Stimulated activated CD4-positive, alpha-beta T cell treated with anti-CD3 and anti-CD28 coated beads, Interleukin-1b, Interleukin-23, amount 100 ng/mL, for 48 hours (primary cell): ENCODE data around the gene TOP2A.
"Not testable (repeated sequence)": the region's sequence is repeated elsewhere in the genome, so short reads cannot be mapped to it uniquely, and the experiment has no call there.

ENCODE experiments used
- DNase-seq: peaks from one replicate; pipeline ENCODE4 v3.0.0-alpha.2; 2020

The TOP2A gene

DNA sequence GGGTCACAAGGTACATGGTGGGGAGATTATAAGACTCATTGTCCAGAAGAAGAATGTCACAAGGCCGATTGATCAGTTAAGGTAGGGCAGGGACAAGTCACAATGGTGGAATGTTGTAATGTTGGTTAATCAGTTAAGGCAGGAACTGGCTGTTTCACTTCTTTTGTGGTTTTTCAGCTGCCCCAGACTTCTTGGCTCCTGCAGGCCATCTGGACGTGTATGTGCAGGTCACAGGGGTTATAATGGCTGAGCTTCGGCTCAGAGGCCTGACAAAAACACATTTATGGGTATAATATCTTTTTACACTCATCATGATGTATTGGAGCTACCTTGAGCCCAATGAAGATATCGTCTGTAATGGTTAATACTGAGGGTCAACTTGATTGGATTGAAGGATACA, 45.1 kb downstream of the TOP2A start:
- not testable (repeated sequence) for DNase-seq

DNA sequence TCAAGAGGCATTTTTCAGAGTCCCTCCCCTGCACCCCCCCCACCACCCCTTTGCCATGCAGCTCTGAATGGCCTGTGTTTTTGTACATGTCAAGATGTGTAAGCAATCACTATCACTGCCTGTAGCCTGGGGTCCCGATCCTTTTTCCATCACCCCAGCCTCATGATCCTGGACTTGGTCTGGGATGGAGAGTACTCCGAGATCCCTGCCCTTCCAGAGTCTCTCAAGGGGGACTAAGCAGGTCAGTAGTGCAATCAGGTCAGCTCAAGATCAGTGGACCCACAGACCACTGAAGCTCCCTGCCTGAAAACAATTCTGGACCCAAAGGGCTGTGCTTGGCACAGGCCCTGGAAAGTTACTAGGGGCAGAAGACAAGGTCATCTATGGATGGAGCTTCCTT, 45.7 kb downstream of the TOP2A start:
- no peak for DNase-seq

DNA sequence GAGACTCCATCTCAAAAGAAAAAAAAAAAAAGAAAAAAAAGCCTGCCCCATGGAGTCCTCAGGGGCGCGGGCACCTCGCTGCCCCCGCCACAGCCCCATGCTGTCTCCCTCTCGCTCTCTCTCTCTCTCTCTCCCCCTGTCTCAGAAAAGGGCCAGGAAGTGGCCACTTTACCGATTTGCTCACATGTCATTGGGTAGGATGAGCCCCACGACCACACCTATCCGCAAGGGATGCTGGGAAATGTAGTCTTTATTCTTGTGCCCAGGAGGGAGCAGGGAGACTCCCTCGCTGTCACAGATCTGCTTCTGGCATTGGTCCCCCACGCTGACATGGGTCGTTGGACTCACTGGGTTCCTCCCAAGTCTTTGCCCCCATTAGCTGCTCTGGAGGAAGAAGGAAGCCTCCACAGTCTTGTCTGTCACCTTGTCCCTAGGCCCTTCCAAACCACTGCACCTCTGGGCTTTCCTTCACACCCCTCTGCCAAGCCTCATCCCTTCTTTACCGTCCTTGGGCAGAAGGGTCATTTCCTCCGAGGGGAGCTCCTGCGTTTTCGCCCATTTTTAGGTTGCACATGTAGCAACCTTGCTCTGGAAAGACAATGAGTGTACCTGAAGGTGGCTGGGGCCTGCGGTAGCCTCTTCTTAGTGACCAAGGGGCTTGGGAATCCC, 46.3 kb downstream of the TOP2A start:
- peak; percentile 35 for DNase-seq

DNA sequence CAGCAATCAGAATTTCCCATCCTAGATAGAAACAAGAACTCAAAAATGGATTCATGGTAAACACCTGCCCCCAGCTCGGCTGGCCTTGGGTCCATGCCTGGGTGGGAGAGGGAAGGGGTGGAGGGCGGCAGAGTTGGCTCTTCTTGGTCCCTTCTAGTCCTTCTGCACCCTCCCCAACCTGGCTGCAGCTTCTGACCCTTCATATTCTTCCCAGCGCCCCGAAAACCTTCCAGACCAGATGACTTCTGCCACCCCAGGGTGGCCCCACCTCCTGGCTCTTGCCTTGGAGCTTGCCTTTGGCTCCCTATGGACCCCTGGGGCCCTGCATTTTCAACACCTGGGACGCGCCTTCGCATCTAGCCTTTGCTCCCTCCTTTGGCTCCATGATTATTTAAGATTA, 47.8 kb downstream of the TOP2A start:
- no peak for DNase-seq

DNA sequence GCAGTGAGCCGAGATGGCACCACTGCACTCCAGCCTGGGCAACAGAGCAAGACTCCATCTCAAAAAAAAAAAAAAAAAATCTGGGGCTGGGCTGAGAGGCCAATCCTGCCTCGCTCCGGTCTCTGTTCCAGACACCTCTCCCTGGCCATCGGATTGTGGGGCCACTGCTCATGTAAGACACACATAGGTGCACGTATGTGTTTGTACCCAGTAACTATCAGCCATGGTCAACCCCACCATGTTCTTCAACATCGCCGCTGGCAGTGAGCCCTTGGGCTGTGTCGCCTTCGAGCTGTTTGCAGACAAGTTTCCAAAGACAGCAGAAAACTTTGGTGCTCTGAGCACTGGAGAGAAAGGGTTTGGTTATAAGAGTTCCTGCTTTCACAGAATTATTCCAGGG, 50.0 kb downstream of the TOP2A start:
- not testable (repeated sequence) for DNase-seq

DNA sequence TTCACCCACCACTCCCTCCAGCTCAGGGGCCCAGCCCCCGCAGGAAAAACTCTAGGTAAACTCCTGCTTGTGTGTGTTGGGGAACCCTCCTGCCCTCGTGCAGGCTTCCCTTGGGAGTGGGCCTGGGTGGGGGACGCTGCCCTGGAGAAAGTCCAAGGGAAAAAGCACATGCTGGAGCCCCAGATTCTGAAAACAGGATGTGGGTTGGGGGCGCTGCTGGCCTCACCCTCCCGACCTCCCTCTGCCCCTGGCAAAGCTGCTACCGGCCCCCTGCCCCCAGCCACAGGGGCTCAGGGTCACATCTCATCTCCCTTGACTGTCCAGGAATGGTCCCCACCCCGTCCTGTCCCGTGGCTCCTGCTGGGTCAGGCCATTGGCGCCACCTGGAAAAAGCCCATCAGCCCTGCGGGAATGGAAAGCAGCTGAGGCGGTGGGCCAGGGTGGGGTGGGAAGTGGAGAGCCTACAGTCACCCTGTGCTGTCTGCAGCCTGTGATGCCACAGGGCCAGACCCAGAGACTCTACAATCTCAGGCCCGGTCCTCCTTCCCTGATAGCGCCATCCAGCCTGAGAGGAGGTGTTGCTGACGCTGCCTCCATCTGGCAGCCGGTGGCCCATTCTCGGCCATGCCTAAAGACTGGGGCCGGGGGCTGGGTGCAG, 50.7 kb downstream of the TOP2A start:
- no peak for DNase-seq

DNA sequence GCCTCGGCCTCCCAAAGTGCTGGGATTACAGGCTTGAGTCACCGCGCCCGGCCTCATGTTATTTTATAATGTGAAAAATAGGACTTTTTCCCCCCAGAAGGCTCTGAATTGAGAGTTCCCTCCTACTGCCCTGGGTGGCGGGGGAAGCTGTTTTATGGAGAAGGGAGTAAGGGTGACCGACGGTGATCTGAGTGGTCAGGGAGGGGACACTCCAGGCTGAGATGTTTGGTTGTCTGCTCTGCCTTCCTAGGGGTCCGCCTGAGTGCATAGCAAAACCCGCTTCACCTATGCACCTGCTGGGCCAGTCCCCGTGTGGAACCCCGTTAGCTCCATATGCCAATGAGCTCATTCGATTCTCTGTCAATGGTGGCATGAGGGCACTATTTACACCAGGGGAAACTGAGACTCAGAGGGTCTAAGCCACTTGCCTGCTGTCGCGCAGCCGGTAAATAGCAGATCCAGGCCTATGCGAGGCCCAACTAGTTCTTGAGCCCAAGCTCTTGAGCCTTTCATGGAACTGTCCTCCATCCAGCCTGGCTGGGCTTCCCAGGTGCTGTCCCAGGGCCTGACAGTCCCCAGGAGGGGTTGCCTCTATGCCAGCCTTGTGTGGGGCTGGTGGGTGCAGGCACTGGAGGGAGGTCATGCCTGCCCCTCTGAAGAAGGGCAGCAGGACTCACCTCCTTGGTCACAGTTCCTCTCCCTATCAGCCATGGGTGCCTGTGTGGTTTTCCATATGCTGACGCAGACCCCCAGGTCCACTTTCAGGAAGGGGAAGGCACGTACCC, 51.4 kb downstream of the TOP2A start:
- DNase-seq = no peak

DNA sequence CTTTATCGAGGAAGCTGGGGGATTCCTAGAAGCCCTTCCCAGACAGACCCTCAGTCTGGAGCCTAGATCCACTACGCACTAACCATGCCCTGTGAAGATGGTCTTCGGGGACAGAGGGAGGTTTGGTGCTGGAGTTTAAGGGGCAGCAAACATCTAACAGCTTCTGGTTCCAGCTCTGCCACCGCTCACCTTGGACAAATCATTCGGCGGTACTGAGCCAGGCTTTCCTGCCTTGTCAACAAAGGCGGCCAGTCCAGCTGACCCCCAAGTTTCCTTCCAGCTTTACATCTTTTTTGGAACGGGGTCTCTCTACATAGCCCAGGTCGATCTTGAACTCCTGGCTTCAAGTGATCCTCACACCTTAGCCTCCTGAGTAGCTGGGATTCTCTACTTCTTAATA, 52.8 kb downstream of the TOP2A start:
- no peak for DNase-seq

DNA sequence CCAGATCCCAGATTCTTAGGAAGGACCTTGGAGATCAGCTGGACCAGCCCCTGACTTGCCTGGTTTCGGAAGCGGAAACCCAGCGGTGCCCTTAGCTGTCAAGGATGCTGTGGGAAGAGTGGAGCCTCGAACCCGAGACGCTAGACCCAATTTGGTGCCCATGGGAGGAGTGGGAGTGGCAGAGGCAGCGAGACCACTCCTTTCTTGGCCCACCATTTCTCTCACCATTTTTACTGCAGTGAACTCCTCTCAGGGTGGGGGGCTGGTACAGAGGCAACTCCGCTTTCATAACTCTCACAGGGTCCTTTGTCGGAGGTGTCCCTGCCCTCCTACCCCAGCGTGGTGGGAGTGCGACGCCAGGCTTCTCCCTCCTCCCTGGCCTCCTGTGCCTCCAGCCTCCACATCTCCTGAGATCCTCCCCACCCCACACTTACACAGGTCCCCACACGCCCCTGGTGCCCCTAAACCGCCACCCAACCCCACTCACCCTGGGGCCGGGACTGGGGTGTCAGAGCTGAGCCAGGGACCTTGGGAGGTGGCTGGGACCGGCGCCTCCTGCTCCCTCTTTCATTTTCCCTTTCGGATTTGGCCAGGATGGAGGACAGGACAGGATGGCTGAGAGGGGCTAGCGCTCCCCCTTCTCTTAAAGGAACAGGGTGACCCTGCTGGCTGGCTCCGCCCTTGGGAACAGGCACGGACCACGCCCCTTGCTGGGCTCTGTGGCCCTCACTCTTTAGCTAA, 53.4 kb downstream of the TOP2A start, which contains the start of gene GJD3:
GJD3 (minus strand) TSS at position 617 of the 741 bp plus-strand sequence. CDS start 922 bp downstream, outside the sequence.
- no peak for DNase-seq

DNA sequence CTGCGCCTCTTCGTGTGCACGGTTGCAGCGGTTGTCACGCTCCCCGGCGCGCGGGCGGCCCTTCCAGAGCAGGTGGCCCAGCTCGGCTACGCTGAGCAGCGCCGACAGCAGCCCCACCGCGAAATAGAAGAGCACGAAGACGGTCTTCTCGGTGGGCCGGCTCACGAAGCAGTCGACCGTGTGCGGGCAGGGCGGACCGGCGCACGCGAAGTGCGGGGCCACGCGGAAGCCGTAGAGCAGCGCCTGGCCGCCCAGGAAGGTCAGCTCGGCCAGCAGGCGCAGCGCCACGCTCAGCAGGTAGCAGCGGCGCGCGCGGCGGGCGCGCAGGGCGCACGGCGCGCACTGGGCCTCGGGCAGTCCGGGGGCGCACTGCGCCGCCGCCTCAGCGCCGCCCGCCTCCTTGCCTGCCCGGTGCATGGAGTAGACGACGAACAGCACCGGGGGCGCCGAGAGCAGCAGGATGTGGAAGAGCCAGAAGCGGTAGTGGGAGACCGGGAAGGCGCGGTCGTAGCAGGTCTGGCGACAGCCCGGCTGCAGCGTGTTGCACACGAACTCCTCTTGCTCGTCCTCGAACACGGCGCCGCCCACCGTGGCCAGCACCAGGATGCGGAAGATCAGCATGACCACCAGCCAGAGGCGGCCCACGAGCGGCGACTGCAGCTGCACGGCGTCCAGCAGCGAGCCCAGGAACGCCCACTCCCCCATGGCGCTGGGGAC, 54.4 kb downstream of the TOP2A start:
- DNase-seq = no peak

DNA sequence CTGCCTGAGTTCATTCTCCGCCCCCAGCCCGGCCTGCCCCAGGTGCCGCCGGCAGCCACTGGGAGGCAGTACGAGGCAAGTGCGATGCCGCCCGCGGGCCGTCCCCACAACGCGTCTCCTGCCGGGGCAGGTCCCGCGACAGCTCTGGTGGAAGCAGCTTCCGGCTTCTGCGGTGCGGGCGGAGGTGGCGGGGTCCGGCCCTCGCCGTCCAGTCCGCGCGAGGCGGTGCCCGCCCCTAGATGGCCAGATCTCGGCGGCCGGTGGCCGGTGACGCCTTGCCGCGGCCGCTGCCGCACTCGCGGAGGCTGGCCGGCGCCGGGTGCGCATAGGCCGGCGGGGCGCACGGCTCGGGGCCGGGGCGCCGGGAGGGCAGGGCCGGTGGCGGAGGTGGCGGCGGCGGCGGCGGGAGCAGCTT, 55.0 kb downstream of the TOP2A start:
- peak; percentile 90 for DNase-seq

DNA sequence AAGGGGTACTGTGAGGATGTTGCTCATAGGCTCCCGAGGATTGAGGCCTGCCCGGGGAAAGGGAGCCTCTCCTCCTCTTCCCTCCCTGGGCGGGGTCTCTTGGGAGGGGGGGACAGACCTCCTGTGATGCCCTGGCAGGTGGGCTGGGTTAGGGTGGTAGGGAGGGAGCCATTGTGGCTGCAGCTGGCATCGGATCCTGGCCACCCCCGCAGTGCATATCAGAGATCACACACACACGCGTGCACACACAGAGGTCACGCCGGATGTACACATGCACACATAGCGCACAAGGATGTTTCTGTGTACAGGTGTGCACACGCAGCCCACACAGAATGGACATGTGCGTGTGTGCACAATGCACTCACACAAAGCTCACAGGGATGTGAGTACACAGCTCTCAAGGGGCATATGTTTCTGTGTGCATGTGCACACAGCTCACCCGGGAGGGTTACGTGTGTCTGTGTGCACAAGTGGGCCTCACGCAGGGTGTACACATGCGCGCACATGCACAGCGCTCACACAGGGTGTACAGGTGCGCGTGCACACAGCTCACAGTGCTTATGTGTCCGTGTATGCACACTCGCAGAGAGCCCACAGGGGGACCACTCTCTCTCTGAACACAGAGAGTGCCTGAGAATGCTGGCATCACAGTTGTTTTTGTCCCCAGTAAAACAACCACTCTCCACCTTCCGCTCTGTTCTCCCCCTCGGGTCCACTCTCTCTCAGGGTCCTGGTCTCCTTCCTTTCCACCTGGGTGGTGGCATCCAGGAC, 55.6 kb downstream of the TOP2A start:
- no peak for DNase-seq

DNA sequence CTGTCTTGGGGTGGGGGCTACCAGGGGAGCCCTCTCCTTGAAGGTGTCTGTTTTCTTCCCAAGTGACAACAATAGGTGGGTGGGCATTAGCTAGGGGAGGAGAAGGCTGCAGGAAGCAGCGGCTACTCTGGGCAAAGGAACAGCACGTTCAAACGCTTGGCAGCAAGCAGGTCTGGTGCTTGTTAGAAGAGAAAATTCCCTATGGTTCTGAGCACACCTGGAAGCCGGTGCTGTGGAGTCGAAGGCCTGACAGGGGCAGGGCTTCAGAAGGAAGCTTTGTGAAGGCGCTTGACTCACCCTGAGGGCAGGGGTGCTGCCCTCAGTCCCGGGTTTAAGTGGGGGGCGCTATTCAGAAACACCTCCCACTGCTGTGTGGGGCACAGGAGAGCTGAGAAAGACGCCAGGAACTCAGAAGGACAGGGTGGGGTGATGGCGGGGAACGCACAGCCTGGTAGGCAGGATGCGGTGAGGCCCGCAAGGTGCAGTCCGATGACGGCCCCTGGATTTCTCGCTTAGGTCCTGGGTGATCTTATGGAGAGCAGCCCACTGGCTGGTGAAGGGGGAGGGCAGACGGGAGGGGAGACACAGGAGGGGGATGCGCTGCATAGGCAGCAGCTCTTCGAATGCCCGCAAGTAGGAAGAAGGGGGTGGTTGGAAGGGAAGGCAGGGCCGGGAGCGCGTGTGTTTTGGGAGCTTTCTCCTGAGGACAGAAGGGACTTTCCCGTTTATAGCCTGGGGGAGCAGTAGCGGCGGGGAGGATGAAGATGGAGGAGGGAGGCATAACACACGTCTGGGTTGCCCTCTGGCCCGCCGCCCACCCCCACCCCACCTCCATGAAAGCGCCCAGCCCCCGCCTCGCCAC, 56.4 kb downstream of the TOP2A start:
- no peak for DNase-seq

DNA sequence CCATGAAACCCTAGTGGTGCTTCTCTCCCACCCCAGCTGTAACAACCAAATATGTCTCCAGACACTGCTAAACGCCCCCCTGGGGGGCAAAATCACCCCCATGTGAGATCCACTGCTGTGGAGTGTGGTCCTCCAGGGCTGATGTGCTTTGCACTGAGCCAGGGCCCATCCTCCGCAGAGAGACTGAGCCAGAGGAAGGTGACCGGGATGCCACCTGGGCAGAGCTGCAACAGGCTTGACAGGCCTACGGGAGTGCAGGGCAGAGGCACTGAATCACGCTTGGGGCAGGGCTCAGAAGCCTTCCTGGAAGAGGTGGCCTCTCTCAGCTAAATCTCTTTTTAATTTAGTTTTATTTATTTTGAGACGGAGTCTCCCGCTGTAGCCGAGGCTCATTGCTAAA, 57.6 kb downstream of the TOP2A start:
- no peak for DNase-seq

DNA sequence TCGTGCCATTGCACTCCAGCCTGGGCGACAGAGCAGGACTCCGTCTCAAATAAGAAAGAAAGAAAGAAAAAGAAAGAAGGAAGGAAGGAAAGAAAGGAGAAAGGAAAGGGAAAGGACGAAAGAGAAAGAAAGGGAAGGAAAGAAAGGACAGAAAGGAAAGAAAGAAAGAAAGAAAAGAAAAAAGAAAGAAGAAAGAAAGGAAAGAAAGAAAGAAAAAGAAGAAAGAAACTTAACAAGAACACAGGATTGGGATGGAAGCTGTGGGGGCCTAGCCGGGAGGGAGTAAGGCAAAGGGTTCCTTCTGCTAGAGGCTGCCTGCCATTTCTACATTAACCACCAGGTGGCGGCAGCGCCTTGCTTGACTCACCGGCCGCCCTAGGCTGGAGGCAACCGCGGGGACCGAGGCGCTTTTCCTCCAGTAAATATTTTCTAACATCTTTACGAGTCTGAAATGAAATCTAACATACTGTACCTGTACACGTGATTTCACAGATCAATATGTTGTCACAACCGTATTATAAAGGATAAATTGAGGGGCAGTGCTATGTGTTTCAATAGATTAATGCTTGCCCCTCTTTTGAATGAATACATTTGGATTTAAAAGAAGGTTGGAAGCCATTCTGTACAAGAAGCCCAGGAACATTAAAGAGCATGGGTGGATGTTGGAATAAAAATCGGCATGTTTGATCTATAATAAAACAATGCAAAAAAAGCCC, 59.2 kb downstream of the TOP2A start:
- peak; percentile 88 for DNase-seq

DNA sequence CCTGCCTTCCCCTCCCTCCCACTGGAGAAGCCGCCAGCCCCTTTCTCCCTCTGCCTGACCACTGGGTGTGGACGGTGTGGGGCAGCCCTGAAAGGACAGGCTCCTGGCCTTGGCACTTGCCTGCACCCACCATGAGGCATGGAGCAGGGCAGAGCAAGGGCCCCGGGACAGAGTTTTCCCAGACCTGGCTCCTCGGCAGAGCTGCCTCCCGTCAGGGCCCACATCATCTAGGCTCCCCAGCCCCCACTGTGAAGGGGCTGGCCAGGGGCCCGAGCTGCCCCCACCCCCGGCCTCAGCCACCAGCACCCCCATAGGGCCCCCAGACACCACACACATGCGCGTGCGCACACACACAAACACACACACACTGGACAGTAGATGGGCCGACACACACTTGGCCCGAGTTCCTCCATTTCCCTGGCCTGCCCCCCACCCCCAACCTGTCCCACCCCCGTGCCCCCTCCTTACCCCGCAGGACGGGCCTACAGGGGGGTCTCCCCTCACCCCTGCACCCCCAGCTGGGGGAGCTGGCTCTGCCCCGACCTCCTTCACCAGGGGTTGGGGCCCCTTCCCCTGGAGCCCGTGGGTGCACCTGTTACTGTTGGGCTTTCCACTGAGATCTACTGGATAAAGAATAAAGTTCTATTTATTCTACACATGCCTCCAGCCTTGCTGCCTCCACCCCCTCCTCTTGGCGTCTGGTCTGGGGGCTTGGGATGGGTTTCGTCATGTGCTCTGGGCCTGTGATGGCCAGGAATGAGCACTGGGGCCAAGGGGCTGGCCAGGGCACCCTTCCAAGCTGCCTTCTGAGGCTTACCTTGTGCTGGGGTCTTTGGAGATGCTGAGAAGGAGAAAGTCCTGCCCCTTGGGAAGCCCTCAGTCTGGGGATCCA, 60.5 kb downstream of the TOP2A start:
- no peak for DNase-seq

DNA sequence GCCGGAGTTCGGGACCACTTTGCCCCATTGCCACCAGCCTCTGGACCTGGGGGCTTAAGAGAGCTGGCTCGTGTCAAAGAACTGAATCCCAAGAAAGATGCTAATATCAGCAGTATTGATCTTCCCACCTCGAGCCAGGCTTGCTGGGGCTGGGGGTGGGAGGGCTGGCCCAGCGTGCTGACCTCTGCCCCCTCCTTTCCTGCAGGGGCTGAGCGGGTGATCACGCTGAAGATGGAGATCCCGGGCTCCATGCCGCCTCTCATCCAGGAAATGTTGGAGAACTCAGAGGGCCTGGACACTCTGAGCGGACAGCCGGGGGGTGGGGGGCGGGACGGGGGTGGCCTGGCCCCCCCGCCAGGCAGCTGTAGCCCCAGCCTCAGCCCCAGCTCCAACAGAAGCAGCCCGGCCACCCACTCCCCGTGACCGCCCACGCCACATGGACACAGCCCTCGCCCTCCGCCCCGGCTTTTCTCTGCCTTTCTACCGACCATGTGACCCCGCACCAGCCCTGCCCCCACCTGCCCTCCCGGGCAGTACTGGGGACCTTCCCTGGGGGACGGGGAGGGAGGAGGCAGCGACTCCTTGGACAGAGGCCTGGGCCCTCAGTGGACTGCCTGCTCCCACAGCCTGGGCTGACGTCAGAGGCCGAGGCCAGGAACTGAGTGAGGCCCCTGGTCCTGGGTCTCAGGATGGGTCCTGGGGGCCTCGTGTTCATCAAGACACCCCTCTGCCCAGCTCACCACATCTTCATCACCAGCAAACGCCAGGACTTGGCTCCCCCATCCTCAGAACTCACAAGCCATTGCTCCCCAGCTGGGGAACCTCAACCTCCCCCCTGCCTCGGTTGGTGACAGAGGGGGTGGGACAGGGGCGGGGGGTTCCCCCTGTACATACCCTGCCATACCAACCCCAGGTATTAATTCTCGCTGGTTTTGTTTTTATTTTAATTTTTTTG, 61.6 kb downstream of the TOP2A start:
- no peak for DNase-seq
